Prostate gland (tissue), 2 donors: ENCODE measurements around the gene ELMO3.

ENCODE experiments used
- CTCF ChIP-seq, 4 experiments: fragments of 200-600 bp in 2 of 4; fragments of 450-650 bp in 2 of 4; sonication (generic) in 2 of 4; IDR thresholded peaks; 1 replicate in 3 of 4; 2 replicates in 1 of 4; pipeline ENCODE4 v1.5.1; 2016 to 2019; ENCODE audit warnings: antibody characterized with exemption in 4 of 4, mild to moderate bottlenecking in 2 of 4, moderate library complexity in 2 of 4
- POLR2A ChIP-seq: fragments of 450-650 bp; IDR thresholded peaks from one replicate; pipeline ENCODE4 v1.6.1; 2016; ENCODE audit warnings: antibody characterized with exemption, mild to moderate bottlenecking
- POLR2AphosphoS5 ChIP-seq: sonication (generic); formaldehyde crosslinking; IDR thresholded peaks from one replicate; pipeline ENCODE4 v1.6.1; 2017; ENCODE audit warnings: antibody characterized with exemption

GRCh38 chr16:67245186-67245585 is 46.3 kb downstream of the ELMO3 start:
- TF ChIP-seq POLR2A (no peak), CTCF (IDR thresholded peaks at IDR 0.05) (no peak), POLR2AphosphoS5 (no peak)
